Measurements from ENCODE around the gene MS4A7.

MS4A7 gene

DNA sequence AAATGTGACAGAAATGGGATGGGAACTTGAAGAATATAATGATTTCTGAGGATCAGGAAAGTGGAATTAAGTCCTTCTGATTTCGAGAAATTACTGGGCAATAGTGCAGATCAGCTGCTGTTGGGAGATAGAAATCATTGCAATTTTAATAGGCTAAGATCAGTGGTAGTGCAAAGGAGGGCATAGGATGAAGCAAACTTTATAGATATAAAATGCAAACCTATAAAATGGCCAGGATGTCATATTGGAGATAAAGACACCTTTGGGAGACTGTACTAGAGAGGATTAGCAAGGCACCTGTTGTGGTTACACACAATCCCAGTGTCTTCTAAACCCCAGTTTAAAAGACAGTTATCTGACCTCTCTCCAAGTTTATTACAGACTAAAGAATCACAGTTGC lies 6.5 kb upstream of the MS4A7 start:
- no peak for DNase-seq

GRCh38 chr11:60372767-60373166 lies 5.6 kb upstream of the MS4A7 start:
- no peak for DNase-seq

GRCh38 chr11:60375316-60375715 lies 3.0 kb upstream of the MS4A7 start:
- DNase-seq = peak; percentile 58

GRCh38 chr11:60376601-60377000 lies 1.7 kb upstream of the MS4A7 start:
- no peak for DNase-seq

DNA sequence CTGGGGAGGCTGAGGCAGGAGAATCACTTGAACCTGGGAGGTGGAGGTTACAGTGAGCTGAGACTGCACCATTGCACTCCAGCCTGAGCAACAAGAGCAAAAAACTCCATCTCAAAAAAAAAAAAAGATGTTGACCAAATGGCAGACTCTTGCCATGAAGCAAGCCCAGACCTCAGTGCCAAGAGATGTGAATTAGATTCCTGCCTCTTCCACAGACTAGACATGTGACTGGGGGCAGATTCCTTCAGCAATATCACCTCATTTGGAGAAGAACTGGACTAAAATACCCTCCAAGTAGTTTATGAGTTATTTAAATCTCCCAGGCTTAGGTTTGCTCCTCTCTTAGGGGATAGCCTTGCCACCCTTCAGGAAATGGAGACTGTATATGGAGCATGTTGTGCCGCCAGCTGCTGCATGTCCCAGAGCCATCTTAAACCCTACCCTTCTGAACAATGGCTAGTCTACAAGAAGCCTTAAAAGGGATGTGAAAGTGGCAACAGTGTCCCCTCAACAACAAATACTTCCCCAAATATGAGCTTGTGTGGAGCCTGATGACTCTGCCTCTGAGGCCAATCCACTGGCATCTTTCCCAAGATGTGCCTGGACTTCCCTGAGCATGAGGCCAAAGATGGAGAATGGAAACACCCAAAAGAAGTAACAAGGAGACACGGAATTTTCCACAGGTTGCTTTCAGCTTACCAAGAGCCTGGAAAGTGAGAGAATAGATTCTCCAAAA lies 763 bp upstream of the MS4A7 start:
- peak; percentile 98 for DNase-seq

- peak; percentile 91 for DNase-seq
These were observed 11.1 kb downstream of the MS4A7 start for GRCh38 chr11:60389279-60389910.

GRCh38 chr11:60390419-60390818 lies 12.1 kb downstream of the MS4A7 start:
- peak; percentile 50 for DNase-seq

DNA sequence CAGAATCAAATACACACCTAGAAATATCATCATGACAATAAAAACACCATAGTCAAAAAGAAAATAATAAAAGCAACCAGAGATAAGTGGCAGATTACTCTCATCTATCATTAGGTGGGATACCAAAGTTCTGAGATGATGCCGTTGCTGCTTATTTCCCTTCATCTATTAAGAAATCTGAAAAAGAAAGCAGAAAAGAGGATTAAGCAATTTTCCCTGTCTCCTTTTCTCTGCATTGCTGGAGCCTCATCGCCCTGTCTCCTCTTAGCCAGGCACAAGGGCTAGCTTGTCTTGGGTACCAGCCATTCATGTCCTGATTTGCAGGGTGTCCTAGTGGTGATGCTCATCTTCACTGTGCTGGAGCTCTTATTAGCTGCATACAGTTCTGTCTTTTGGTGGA lies 14.0 kb downstream of the MS4A7 start:
- DNase-seq = peak; percentile 73

GRCh38 chr11:60393016-60393415 lies 14.7 kb downstream of the MS4A7 start:
- peak; percentile 57 for DNase-seq

DNA sequence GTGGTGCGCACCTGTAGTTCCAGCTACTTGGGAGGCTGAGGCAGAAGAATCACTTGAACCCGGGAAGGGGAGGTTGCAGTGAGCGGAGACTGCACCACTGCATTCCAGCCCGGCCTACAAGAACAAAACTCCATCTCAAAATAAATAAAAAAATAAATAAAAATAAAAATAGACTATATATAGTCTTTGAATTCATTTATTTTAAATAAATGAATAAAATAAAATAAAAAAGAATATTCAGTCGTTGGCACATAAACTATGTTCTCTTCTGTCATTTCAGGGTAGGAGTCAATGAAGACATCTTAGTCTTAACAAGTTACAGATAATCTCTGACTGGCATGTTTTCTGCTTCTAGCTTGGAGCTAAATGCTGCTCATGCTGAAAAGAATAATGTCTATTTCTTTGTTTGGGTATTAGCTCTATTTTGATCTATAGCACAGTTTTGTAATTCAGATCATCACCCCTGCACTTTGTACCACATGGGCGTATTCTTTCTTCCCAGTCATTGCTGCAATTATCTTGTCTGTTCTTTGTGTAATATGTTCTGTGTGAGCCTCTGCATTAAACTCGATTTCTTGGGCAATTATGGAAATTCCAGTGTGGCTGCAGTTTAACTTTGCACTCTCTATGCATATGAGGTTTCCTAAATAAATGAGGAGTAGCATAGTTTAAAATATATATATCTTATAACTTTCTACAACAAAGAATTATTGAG lies 16.5 kb downstream of the MS4A7 start:
- peak; percentile 96 for DNase-seq

DNA sequence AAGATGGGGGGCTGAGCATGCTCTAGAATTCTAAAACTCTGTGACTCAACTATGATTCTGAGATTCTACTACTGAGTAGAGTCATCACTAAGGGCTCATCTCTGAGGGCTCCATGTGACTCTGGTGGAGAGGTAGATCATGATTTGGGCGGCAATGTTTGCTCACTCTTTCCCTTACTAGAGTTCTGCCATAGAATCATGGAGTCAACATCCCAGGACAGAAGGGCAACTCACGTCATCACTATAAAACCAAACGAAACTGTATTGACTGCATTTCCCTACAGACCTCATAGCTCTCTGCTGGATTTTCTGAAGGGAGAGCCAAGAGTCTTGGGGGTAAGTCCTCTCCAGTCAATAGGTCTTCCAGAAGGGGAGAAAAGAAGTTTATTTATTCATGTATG lies 18.1 kb downstream of the MS4A7 start, which contains the start of gene MS4A14:
MS4A14 (plus strand) TSS at position 78 of the 400 bp plus-strand sequence; CDS start at position 198, 120 bp downstream.
- DNase-seq = peak; percentile 88

- DNase-seq = peak; percentile 86
These were observed 18.5 kb downstream of the MS4A7 start for GRCh38 chr11:60396799-60397198.

- no peak for DNase-seq
These were observed 41.7 kb downstream of the MS4A7 start for GRCh38 chr11:60420015-60420414.

DNA sequence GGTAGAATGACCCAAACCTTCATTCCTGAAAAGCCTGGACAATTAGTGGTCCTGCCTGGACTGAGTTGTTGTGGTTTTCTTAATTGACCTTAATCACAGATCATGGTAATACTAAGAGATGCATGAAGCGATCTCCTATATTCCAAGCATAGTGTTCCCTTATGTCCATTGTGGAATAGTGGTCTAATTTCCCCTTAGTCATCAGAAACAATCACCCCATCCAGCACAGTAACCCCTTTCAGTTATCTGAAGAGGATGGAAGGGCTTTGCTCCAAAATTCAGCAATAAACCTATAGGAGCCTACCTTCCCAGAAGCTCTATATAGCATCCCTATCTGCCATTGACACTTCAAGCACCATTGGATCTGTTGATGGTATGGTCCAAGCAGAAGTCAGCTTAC lies 44.3 kb downstream of the MS4A7 start:
- DNase-seq = no peak

- DNase-seq = no peak
These were observed 50.2 kb downstream of the MS4A7 start for GRCh38 chr11:60428517-60428916.

GRCh38 chr11:60429272-60429671 lies 50.9 kb downstream of the MS4A7 start, which contains the start of gene MS4A5:
Gene MS4A5, plus strand, starts transcription at chr11:60429572. Its CDS starts 103 bp downstream, at chr11:60429675.
- no peak for DNase-seq

DNA sequence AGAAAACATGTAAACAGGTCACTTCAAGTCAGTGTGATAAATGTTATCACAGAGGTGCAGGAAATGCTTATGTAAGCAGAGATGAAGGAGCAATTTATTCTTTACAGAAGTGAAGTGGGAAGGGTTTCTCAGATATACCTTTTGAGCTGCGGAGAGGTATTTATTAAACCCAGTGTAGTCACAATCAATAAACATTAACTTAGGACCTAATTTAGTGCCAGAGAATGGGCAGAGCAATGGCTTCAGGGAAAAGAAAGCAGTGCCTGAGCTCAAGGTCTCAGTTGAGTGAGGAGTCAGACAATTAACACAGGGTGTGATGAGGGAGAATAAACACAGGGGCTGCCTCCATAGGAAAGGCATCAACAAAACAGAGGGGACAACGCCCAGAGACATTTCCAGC lies 52.9 kb downstream of the MS4A7 start:
- DNase-seq = no peak

GRCh38 chr11:60433401-60433800 lies 55.1 kb downstream of the MS4A7 start:
- DNase-seq = peak; percentile 10
